Measurements from ENCODE around the gene SGCE.
A peak's percentile ranks its signal among the peaks of the same experiment; 100 is the strongest.
"Not testable (repeated sequence)": the region's sequence is repeated elsewhere in the genome, so short reads cannot be mapped to it uniquely, and the experiment has no call there.

The SGCE gene

GRCh38 chr7:94655848-94656657 lies at the start of gene SGCE:
Gene SGCE (minus strand): TSS chr7:94656133. CDS start chr7:94656098, 35 bp downstream.
- DNase-seq, result peak; percentile 10 to 40

GRCh38 chr7:94705155-94706021 lies 49.5 kb upstream of the SGCE start:
- not testable (repeated sequence) for DNase-seq

- no peak for DNase-seq
These were observed 45.6 kb upstream of the SGCE start for GRCh38 chr7:94701555-94701973.

- no peak for DNase-seq
These were observed 45.1 kb upstream of the SGCE start for GRCh38 chr7:94700926-94701554.

GRCh38 chr7:94698275-94698674 lies 42.3 kb upstream of the SGCE start:
- DNase-seq, result no peak

- DNase-seq, result no peak
These were observed 41.4 kb upstream of the SGCE start for GRCh38 chr7:94697035-94697974.

- DNase-seq, result no peak
These were observed 31.9 kb upstream of the SGCE start for GRCh38 chr7:94687810-94688209.

GRCh38 chr7:94687076-94687475 lies 31.1 kb upstream of the SGCE start:
- DNase-seq, result no peak

- DNase-seq, result no peak
These were observed 27.1 kb upstream of the SGCE start for GRCh38 chr7:94683066-94683465.

GRCh38 chr7:94679358-94679757 lies 23.4 kb upstream of the SGCE start:
- no peak for DNase-seq

GRCh38 chr7:94676431-94676830 lies 20.5 kb upstream of the SGCE start:
- no peak for DNase-seq

GRCh38 chr7:94675356-94675755 lies 19.4 kb upstream of the SGCE start:
- no peak for DNase-seq

- no peak for DNase-seq
These were observed 15.7 kb upstream of the SGCE start for GRCh38 chr7:94671444-94672235.

GRCh38 chr7:94669773-94670495 lies 14.0 kb upstream of the SGCE start:
- no peak for DNase-seq

GRCh38 chr7:94666879-94667587 lies 11.1 kb upstream of the SGCE start:
- no peak for DNase-seq

- no peak for DNase-seq
These were observed 9.5 kb upstream of the SGCE start for GRCh38 chr7:94665426-94665825.

- no peak for DNase-seq
These were observed 8.1 kb upstream of the SGCE start for GRCh38 chr7:94664023-94664422.

- DNase-seq, result no peak
These were observed 6.6 kb upstream of the SGCE start for GRCh38 chr7:94662548-94662947.

- no peak for DNase-seq
These were observed 4.1 kb upstream of the SGCE start for GRCh38 chr7:94660006-94660405.

GRCh38 chr7:94658826-94659225 lies 2.9 kb upstream of the SGCE start:
- DNase-seq, result no peak
